ENCODE measurements around the gene SGSM2. TPM values are rescaled to one million over a fixed set of nuclear protein-coding genes. Genes with fewer than 3 reads are reported as not detected.

Gene SGSM2
- total and polyA plus RNA-seq, 9 donors: 35.2 to 56.5 (median 42.4) TPM

- no peak overlapping the region for H3K4me3 ChIP-seq (ENCODE audit: low read length)
- no peak overlapping the region for H3K27ac ChIP-seq (ENCODE audit: low read length)
- H3K4me1 ChIP-seq (ENCODE audit: control insufficient read depth, insufficient read depth, low read length): no peaks in the 10 kb centered on the region
- WGBS (ENCODE audit: insufficient coverage): 78% methylated on average over 6 of the region's 11 CpGs
- no peaks in the 10 kb centered on the region for H3K27me3 ChIP-seq (ENCODE audit: control insufficient read depth, insufficient read depth, low read length)
- H3K36me3 ChIP-seq (ENCODE audit: control insufficient read depth, insufficient read depth, low read length): peaks cover 70% of the 10 kb centered on the region
- no peaks in the 10 kb centered on the region for H3K9me3 ChIP-seq (replicated peaks; ENCODE audit: control insufficient read depth, low read depth, low read length)
- no peak for DNase-seq
Observed at GRCh38 chr17:2374549-2375285, 37.4 kb downstream of the SGSM2 start.

DNA sequence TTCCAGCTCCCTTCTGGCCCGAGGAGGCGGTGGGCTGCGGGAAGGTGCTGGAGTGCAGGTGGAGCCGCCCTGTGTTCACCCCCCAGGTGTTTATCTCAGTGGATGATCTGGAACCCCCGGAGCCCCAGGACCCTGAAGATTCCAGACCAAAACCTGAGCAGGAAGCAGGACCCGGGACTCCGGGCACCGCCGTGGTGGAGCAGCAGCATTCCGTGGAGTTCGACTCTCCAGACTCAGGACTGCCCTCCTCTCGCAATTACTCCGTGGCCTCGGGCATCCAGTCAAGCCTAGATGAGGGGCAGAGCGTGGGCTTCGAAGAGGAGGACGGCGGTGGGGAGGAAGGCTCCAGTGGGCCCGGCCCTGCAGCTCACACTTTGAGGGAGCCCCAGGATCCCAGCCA is 38.1 kb downstream of the SGSM2 start:
- Histone ChIP-seq H3K9me3 (replicated peaks; ENCODE audit: control insufficient read depth, low read depth, low read length) (no peaks in the 10 kb centered on the region), H3K27me3 (ENCODE audit: control insufficient read depth, insufficient read depth, low read length) (no peaks in the 10 kb centered on the region), H3K27ac (ENCODE audit: low read length) (no peak overlapping the region), H3K36me3 (ENCODE audit: control insufficient read depth, insufficient read depth, low read length) (peaks cover 76% of the 10 kb centered on the region), H3K4me1 (ENCODE audit: control insufficient read depth, insufficient read depth, low read length) (no peaks in the 10 kb centered on the region), H3K4me3 (ENCODE audit: low read length) (no peak overlapping the region)
- WGBS (ENCODE audit: insufficient coverage): 91% methylated on average over 19 of the region's 19 CpGs
- no peak for DNase-seq

DNA sequence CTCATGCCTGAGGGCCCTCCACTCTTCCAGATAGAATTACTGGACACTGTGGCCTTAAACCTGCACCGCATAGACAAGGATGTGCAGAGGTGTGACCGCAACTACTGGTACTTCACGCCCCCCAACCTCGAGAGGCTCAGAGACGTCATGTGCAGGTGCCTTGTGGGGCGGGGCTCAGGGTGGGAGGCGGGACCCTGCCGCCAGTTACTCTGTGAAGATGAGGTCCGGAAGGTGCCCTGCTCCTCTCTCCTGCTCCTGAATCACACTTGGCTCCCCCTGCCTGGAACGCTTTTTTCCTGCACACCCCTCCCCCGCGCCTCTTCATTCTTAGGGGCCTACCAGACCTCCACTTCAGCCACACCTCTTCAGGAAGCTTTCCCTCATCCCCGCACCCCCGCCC is 38.8 kb downstream of the SGSM2 start:
- Histone ChIP-seq H3K36me3 (ENCODE audit: control insufficient read depth, insufficient read depth, low read length) (peaks cover 79% of the 10 kb centered on the region), H3K4me3 (ENCODE audit: low read length) (no peak overlapping the region), H3K4me1 (ENCODE audit: control insufficient read depth, insufficient read depth, low read length) (no peaks in the 10 kb centered on the region), H3K27ac (ENCODE audit: low read length) (no peak overlapping the region), H3K9me3 (replicated peaks; ENCODE audit: control insufficient read depth, low read depth, low read length) (no peaks in the 10 kb centered on the region), H3K27me3 (ENCODE audit: control insufficient read depth, insufficient read depth, low read length) (no peaks in the 10 kb centered on the region)
- DNase-seq: no peak
- WGBS (ENCODE audit: insufficient coverage): 88% methylated on average over 13 of the region's 14 CpGs

DNA sequence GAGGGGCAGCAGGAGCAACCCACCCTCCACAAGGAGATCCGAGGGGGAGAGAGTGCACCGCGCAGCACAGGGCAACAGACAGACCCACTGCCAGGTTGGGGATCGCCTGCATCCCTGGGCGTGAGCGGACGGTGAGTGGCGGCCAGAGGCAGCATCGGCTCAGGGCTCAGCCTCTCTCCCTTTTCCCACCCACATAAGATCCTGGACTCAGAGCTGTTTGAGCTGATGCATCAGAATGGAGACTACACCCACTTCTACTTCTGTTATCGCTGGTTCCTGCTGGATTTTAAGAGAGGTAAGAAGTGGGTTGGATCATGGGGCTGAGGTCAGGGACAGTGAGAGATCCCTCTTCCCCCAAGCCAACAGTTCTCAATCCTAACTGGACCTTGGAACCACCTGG is 40.4 kb downstream of the SGSM2 start:
- H3K4me1 ChIP-seq (ENCODE audit: control insufficient read depth, insufficient read depth, low read length): peaks cover 5% of the 10 kb centered on the region
- no peaks in the 10 kb centered on the region for H3K27me3 ChIP-seq (ENCODE audit: control insufficient read depth, insufficient read depth, low read length)
- DNase-seq: no peak
- no peak overlapping the region for H3K4me3 ChIP-seq (ENCODE audit: low read length)
- 81% methylated on average over 4 of the region's 10 CpGs for WGBS (ENCODE audit: insufficient coverage)
- H3K27ac ChIP-seq (ENCODE audit: low read length): no peak overlapping the region
- H3K9me3 ChIP-seq (replicated peaks; ENCODE audit: control insufficient read depth, low read depth, low read length): no peaks in the 10 kb centered on the region
- peaks cover 76% of the 10 kb centered on the region for H3K36me3 ChIP-seq (ENCODE audit: control insufficient read depth, insufficient read depth, low read length)

DNA sequence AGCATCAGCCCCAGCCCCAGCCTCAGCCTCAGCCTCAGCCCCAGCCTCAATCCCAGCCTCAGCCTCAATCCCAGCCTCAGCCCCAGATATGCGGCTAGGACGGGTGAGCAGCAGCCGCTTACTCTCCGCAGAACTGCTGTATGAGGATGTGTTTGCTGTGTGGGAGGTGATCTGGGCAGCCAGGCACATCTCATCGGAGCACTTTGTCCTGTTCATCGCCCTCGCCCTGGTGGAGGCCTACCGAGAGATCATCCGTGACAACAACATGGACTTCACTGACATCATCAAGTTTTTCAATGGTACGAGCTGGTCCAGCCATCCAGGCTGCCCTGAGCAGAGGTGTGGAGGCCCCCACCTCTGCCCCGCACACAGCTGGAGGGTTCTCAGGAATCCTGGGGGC is 41.6 kb downstream of the SGSM2 start:
- Histone ChIP-seq H3K36me3 (ENCODE audit: control insufficient read depth, insufficient read depth, low read length) (peaks cover 70% of the 10 kb centered on the region), H3K9me3 (replicated peaks; ENCODE audit: control insufficient read depth, low read depth, low read length) (no peaks in the 10 kb centered on the region), H3K27me3 (ENCODE audit: control insufficient read depth, insufficient read depth, low read length) (no peaks in the 10 kb centered on the region), H3K4me3 (ENCODE audit: low read length) (no peak overlapping the region), H3K27ac (ENCODE audit: low read length) (no peak overlapping the region), H3K4me1 (ENCODE audit: control insufficient read depth, insufficient read depth, low read length) (peaks cover 17% of the 10 kb centered on the region)
- WGBS (ENCODE audit: insufficient coverage): 93% methylated on average over 11 of the region's 11 CpGs
- DNase-seq: no peak

DNA sequence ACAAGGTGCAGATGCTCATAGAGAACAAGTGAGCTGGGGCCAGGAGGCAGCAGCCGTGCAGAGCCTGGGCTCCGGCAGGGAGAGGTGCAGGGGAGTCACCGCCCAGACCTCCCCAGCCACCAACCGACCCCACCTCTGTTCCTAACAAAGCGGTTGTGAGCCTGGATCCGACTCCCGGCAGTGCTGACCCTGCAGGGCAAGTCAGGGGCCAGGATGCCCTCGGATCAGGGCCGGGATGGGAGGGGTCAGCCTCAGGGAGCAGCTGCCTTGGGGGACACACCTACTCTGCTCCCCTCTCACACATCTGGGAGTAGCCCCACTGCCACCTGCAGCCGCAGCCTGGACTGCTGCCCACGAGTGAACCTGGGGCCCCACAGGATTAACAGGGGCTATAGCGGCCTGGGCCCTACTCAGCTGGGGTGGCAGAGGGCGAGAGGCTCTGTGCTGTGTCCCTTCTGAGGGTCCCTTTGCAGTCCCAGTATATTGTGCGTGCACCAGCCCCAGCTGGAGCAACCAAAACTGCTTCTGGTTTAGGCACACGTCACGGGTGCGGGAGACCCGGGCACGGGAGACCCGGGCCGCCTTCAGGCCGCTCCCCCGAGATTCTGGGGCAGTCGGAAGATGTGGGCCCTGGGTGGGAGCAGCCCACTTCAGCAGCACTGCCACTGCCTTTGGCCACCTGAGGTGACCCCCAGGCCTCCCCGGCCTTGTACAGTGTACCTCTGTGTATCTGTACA is 42.4 kb downstream of the SGSM2 start:
- peaks cover 23% of the 10 kb centered on the region for H3K4me1 ChIP-seq (ENCODE audit: control insufficient read depth, insufficient read depth, low read length)
- H3K27me3 ChIP-seq (ENCODE audit: control insufficient read depth, insufficient read depth, low read length): no peaks in the 10 kb centered on the region
- H3K36me3 ChIP-seq (ENCODE audit: control insufficient read depth, insufficient read depth, low read length): peaks cover 68% of the 10 kb centered on the region
- WGBS (ENCODE audit: insufficient coverage): 78% methylated on average over 22 of the region's 25 CpGs
- H3K4me3 ChIP-seq (ENCODE audit: low read length): no peak overlapping the region
- H3K9me3 ChIP-seq (replicated peaks; ENCODE audit: control insufficient read depth, low read depth, low read length): no peaks in the 10 kb centered on the region
- no peak for DNase-seq
- H3K27ac ChIP-seq (ENCODE audit: low read length): no peak overlapping the region

GRCh38 chr17:2380226-2380922 is 43.1 kb downstream of the SGSM2 start:
- Histone ChIP-seq H3K4me1 (ENCODE audit: control insufficient read depth, insufficient read depth, low read length) (peaks cover 30% of the 10 kb centered on the region), H3K27me3 (ENCODE audit: control insufficient read depth, insufficient read depth, low read length) (no peaks in the 10 kb centered on the region), H3K4me3 (ENCODE audit: low read length) (no peak overlapping the region), H3K27ac (ENCODE audit: low read length) (no peak overlapping the region), H3K9me3 (replicated peaks; ENCODE audit: control insufficient read depth, low read depth, low read length) (no peaks in the 10 kb centered on the region), H3K36me3 (ENCODE audit: control insufficient read depth, insufficient read depth, low read length) (peaks cover 66% of the 10 kb centered on the region)
- 78% methylated on average over 13 of the region's 16 CpGs for WGBS (ENCODE audit: insufficient coverage)
- DNase-seq: no peak

- H3K4me3 ChIP-seq (ENCODE audit: low read length): no peak overlapping the region
- H3K9me3 ChIP-seq (replicated peaks; ENCODE audit: control insufficient read depth, low read depth, low read length): no peaks in the 10 kb centered on the region
- H3K36me3 ChIP-seq (ENCODE audit: control insufficient read depth, insufficient read depth, low read length): peaks cover 66% of the 10 kb centered on the region
- WGBS (ENCODE audit: insufficient coverage): 70% methylated on average over 13 of the region's 15 CpGs
- peaks cover 37% of the 10 kb centered on the region for H3K4me1 ChIP-seq (ENCODE audit: control insufficient read depth, insufficient read depth, low read length)
- DNase-seq: no peak
- no peak overlapping the region for H3K27ac ChIP-seq (ENCODE audit: low read length)
- H3K27me3 ChIP-seq (ENCODE audit: control insufficient read depth, insufficient read depth, low read length): no peaks in the 10 kb centered on the region
Observed at GRCh38 chr17:2380950-2381649, 43.8 kb downstream of the SGSM2 start.

GRCh38 chr17:2383628-2384167 is 46.4 kb downstream of the SGSM2 start:
- DNase-seq: no peak

More at GRCh38 chr17:2383628-2384167, 46.4 kb downstream of the SGSM2 start:
- Histone ChIP-seq H3K4me3 (ENCODE audit: low read length) (no peak overlapping the region), H3K27ac (ENCODE audit: low read length) (no peak overlapping the region), H3K4me1 (ENCODE audit: control insufficient read depth, insufficient read depth, low read length) (peaks cover 59% of the 10 kb centered on the region), H3K27me3 (ENCODE audit: control insufficient read depth, insufficient read depth, low read length) (no peaks in the 10 kb centered on the region), H3K9me3 (replicated peaks; ENCODE audit: control insufficient read depth, low read depth, low read length) (no peaks in the 10 kb centered on the region), H3K36me3 (ENCODE audit: control insufficient read depth, insufficient read depth, low read length) (peaks cover 67% of the 10 kb centered on the region)
- 63% methylated on average over 8 of the region's 11 CpGs for WGBS (ENCODE audit: insufficient coverage)

Measured in muscle of leg (tissue), 11 donors.